ENCODE measurements around the gene UBAP2. TPM values are rescaled to one million over a fixed set of nuclear protein-coding genes. Genes with fewer than 3 reads are reported as not detected.
A peak's percentile ranks its signal among the peaks of the same experiment; 100 is the strongest.

UBAP2 gene
- total RNA-seq, 1 donor from 2014 or later, result 35.2 TPM

DNA sequence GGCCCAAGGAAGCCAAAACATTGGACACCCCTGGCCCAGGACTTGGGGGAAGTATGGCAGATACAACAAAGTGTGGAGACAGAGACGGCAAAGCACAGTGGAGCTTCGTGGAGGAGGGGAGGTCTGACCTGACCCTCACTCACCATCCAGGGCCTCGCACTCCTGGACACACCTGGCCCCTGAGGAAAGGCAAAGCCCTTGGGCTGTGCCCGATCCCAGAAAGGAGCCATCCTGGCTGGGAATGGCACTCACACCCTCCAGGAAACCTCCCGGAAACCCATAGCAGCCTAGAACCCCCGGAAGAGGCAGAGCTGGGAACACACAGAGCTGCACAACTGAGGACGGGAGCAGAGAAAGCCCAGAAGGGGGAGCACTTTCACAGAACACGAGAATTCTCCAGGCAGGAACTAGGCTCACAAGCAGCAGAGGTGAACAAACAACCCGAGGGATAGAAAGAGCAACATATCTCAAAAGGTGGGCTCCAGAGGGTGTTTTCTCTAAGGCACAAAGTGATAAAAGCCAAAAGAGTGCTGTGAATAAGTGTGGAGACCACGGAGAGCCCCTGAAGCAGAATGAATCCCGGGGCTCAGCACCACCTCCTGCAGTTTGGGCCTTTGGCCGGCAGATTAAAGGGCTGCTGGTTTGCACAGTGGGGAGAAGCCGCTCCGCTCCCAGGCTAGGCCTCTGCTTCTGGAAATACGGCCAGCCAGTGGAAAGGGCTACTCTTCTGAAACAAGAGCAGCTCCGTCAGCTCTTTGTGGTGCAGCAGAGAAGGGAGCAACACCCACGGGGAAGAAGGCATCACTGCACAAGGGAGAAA, 123.5 kb downstream of the UBAP2 start:
- DNase-seq (ENCODE audit: extremely low read depth, low read depth, low spot score), result peak; percentile 22

DNA sequence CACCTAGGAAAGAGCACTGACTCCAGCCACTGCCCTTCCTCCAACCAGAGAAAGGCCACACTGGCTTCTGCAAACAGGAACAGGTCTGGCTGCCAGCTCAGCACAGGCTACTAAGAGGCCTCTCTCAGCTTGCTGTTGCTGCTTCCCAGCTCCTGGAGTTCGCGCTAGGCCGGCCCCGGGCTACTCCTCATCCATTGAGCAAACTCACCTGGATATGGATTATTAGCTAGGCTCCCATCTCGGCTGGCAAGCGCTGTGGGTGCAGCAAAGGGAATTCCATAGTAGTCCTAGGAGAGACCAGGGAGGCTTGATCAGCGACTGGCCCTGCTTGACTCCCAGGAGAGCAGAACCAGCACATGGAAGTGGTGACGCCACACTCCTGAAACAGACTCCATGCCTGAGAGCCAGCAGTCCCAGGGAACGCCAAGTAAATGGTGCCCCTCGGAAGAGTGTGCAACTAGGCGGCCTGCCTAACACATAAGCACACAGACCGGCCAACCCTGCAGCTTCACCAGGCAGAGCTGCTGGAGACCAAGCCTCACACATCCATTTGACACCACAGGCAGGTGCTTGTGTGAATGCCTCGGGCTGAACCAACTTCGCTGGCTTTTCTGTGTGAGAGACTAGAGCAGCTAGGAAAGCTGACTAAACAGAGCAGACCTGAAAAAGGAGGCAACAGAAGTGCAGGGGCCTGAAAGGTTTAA, 124.5 kb downstream of the UBAP2 start:
- DNase-seq (ENCODE audit: extremely low read depth, low read depth, low spot score), result no peak

GRCh38 chr9:33923079-33923478, 125.6 kb downstream of the UBAP2 start:
- no peak for DNase-seq (ENCODE audit: extremely low read depth, low read depth, low spot score)

GRCh38 chr9:33921967-33922895, 126.5 kb downstream of the UBAP2 start:
- DNase-seq (ENCODE audit: extremely low read depth, low read depth, low spot score), result no peak

GRCh38 chr9:33919276-33919897, 129.3 kb downstream of the UBAP2 start:
- DNase-seq (ENCODE audit: extremely low read depth, low read depth, low spot score), result no peak

- DNase-seq (ENCODE audit: extremely low read depth, low read depth, low spot score), result no peak
Observed at GRCh38 chr9:33917036-33917435, 131.7 kb downstream of the UBAP2 start.

DNA sequence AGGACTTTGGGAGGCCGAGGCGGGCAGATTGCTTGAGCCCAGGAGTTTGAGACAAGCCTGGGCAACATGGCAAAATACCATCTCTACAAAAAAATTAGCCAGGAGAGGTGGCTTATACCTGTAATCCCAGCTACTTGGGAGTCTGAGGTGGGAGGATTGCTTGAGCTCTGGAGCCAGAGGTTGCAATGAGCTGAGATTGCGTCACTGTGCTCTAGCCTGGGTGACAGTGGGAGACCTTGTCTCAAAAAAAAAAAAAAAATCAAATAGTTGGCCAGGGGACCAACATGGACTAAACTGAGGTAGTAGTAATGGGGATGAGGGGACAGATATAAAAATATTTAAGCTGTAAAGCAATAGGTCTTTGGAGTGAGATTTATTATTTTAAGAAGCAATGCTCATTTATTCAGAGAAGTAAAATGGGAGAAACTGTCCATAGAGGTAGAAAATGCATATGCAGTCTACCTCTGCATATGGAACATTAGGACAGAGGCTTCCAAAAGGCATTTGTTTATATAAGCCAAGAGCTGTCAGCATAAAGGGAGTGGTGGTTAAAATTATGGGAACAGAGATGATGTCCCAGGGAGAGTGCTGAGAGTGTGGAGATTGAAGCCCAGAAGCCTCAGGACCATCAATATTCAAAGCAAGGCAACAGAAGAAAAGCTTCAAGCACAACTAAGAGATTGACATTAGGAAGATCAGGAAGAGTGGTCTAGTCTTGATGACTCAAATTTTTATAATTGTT, 133.6 kb downstream of the UBAP2 start:
- DNase-seq (ENCODE audit: extremely low read depth, low read depth, low spot score), result no peak

GRCh38 chr9:33913541-33913940, 135.1 kb downstream of the UBAP2 start:
- DNase-seq (ENCODE audit: extremely low read depth, low read depth, low spot score), result no peak

DNA sequence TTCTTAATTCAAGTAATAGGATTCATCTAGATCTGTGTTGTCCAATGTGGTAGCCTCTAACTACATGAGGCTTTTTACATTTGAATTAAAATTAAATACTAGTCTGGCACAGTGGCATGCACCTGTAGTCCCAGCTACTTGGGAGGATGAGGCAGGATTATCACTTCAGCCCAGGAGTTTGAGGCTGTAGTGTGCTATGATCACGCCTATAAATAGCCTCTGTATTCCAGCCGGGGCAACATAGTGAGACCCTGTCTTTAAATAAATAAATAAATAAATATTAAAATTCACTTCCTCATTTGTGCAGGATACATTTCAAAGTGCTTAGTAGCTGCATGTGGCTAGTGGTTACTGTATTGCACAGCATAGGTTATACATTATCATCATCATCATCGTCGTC, 139.9 kb downstream of the UBAP2 start:
- no peak for DNase-seq (ENCODE audit: extremely low read depth, low read depth, low spot score)

- DNase-seq (ENCODE audit: extremely low read depth, low read depth, low spot score), result no peak
Observed at GRCh38 chr9:33908114-33908513, 140.6 kb downstream of the UBAP2 start.

GRCh38 chr9:33907347-33907746, 141.3 kb downstream of the UBAP2 start:
- DNase-seq (ENCODE audit: extremely low read depth, low read depth, low spot score), result no peak

DNA sequence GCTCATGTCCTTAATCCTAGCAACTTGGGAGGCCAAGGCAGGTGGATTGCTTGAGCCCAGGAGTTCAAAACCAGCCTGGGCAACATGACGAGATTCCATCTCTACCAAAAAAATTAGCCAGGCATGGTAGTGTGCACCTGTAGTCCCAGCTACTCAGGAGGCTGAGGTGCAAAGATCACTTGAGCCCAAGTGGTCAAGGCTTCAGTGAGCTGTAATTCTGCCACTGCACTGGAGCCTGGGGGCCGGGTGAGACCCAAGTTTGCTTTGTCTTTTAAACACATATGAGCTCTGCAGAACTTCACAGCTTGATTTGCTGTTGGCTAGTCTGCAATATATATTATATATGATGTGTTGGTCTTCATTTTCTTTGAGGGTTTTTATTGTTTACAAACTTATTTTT, 141.9 kb downstream of the UBAP2 start:
- no peak for DNase-seq (ENCODE audit: extremely low read depth, low read depth, low spot score)

- no peak for DNase-seq (ENCODE audit: extremely low read depth, low read depth, low spot score)
Observed at GRCh38 chr9:33905137-33905536, 143.6 kb downstream of the UBAP2 start.

DNA sequence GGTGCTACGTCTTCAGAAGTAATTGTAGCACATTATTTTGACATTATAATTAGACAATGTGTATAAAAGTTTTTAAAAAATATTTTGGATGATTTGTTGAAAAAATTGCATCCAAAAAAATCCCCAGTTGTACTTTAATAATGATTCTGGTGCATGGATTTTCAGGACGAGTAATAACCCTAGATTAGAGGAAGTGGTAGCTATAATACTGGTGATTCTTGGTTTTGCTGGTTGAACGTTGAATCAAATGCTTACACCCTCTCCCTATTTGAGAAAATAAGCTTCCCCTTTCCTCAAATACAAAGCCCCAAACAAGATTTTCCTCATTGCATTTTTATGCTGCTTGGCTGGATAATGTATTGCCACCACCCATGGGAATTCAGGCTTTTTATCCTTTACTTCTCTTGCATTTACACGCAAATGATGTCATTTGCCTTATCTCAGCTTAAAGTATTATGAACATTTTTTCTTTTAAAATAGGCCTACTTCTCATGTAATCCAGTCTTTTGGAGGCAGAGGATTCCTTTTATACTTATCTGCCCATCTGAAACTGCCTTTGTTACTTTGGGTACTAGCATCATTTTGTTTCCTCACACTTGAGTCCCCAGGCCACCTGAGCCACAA, 145.4 kb downstream of the UBAP2 start:
- no peak for DNase-seq (ENCODE audit: extremely low read depth, low read depth, low spot score)

DNA sequence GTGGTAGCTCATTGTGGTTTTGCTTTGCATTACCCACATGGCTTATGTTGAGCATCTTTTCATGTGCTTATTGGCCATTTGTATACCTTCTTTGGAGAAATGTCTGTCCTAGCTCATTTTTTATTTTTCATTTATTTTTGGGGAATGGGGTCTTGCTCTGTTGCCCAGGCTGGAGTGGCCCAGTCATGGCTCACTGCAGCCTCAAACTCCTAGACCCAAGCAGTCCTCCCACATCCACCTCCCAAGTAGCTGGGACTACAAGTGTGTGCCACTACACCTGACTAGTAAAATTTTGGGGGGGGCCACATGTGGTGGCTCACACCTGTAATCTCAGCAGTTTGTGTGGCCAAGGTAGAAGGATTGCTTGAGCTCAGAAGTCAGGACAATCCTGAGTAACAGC, 154.4 kb downstream of the UBAP2 start:
- DNase-seq (ENCODE audit: extremely low read depth, low read depth, low spot score), result no peak

DNA sequence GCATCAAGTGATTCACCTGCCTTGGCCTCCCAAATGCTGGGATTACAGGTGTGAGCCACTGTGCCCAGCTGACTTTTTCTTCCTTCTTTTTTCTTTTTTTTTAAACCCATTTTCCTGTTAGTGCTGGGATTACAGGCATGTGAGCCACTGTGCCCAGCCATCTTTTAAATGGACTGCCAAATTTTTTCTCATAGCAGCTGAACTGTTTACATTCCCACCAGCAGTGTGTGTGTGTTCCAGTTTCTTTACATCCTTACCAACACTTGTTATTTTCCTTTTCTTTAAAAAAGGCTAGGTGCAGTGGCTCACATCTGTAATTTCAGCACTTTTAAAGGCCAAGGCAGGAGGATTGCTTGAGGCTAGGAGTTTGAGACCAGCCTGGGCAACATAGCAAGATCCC, 154.8 kb downstream of the UBAP2 start:
- no peak for DNase-seq (ENCODE audit: extremely low read depth, low read depth, low spot score)

GRCh38 chr9:33885948-33886347, 162.7 kb downstream of the UBAP2 start:
- no peak for DNase-seq (ENCODE audit: extremely low read depth, low read depth, low spot score)

DNA sequence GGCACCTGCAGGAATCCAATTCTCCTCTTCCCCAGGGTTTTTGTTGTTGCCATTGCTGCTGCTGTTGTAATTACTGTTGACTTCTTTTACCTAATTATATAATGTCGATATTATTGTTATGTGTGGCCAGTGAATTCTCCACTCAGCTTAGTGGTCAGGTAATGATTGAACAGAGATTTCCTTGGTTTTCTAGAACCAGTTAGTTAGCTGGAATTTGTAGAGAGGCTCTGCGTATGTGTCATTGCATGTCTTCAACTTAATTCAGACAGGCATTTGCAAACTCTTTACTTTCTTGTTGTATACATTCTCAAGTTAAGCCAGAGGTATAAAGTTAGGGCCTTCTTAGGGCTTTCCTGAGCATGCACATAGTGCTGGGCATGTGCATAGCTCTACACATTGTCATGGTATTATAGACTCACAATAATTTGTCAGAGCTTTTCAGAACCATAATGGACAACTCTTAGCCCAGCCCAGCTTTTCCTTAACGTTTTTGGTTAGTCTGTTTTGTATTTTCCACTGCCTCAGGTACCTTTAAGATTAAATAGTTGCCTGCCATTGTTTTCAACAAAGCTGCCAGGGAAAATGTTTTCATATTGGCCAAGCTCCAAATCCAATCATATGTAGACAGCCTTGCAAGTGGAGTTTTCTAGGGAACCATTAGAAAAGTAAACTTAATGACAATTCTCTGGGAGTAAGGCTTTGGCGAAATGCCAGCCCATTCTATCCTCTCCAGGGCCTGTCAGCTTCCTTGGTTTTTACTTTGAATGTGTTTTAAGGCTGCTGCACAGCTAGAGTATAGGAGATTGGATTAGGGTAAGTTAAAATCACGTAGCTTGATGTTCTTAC, 163.6 kb downstream of the UBAP2 start:
- DNase-seq (ENCODE audit: extremely low read depth, low read depth, low spot score), result peak; percentile 90

DNA sequence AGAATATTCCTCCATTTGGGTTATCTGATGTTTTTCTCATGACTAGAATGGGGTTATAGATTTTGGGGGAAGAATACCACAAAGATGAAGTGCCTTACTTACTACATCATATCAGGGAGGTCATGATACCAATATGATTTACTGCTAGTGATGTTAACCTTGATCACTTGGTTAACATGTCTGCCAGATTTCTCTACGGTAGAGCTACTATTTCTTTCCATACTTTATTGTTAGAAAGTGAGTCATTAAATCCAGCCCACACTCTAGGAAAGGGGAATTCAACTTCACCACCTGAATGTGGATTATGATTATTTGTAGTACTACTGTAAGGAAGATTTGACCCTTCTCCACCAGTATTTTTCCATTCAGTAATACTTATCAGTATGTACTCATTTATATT, 167.1 kb downstream of the UBAP2 start:
- no peak for DNase-seq (ENCODE audit: extremely low read depth, low read depth, low spot score)

Measured in glomerular endothelial cell (primary cell).